Esophagus muscularis mucosa (tissue), 4 donors: ENCODE results near the gene F2R.

Experiments used
- EP300 ChIP-seq: sonication (generic); formaldehyde crosslinking; IDR thresholded peaks from one replicate; pipeline ENCODE4 v1.6.1; 2017; ENCODE audit warnings: antibody characterized with exemption
- POLR2A ChIP-seq: fragments of 450-650 bp; IDR thresholded peaks from one replicate; pipeline ENCODE4 v1.6.1; 2017; ENCODE audit warnings: antibody characterized with exemption, moderate library complexity, mild to moderate bottlenecking, low read depth
- POLR2AphosphoS5 ChIP-seq, 2 donors: sonication (generic); formaldehyde crosslinking; IDR thresholded peaks; one replicate each; pipeline ENCODE4 v1.6.1; 2017; ENCODE audit warnings: antibody characterized with exemption in 2 of 2
- TF ChIP-seq, protein P1 (sequence below), 3 experiments: fragments of 200-600 bp in 2 of 3; fragments of 450-650 bp in 1 of 3; sonication (generic) in 2 of 3; IDR thresholded peaks; one replicate each; pipeline ENCODE4 v1.5.1; 2017 to 2019; ENCODE audit warnings: antibody characterized with exemption in 3 of 3, mild to moderate bottlenecking in 2 of 3, moderate library complexity in 1 of 3

DNA sequence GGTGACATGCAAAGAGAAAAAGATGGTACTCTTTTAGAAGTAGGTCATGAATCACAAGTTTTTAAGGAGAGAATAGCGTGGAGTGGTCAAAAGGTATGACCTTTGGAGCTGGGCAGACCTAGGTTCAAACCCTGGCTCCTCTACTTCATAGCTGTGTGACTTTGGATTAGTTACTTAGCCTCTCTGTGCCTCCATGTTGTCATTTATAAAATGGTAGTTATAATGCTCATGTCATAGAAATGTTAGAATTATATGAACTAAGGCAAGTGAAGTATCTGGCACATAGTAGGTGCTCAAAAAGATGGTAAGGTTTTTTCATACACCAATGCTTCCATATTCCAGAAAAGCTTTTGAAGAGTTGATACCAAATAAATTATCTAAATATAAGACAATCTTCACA is 7.3 kb downstream of the F2R start:
- TF ChIP-seq, protein P1, sequence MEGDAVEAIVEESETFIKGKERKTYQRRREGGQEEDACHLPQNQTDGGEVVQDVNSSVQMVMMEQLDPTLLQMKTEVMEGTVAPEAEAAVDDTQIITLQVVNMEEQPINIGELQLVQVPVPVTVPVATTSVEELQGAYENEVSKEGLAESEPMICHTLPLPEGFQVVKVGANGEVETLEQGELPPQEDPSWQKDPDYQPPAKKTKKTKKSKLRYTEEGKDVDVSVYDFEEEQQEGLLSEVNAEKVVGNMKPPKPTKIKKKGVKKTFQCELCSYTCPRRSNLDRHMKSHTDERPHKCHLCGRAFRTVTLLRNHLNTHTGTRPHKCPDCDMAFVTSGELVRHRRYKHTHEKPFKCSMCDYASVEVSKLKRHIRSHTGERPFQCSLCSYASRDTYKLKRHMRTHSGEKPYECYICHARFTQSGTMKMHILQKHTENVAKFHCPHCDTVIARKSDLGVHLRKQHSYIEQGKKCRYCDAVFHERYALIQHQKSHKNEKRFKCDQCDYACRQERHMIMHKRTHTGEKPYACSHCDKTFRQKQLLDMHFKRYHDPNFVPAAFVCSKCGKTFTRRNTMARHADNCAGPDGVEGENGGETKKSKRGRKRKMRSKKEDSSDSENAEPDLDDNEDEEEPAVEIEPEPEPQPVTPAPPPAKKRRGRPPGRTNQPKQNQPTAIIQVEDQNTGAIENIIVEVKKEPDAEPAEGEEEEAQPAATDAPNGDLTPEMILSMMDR (IDR thresholded peaks at IDR 0.05), result no peak
- TF ChIP-seq POLR2A, result no peak
- TF ChIP-seq EP300, result no peak
- no peak for TF ChIP-seq POLR2AphosphoS5 (IDR thresholded peaks at IDR 0.05)
